ENCODE results near the gene SLC25A21.
"Not testable (repeated sequence)": the region's sequence is repeated elsewhere in the genome, so short reads cannot be mapped to it uniquely, and the experiment has no call there.

The SLC25A21 gene

DNA sequence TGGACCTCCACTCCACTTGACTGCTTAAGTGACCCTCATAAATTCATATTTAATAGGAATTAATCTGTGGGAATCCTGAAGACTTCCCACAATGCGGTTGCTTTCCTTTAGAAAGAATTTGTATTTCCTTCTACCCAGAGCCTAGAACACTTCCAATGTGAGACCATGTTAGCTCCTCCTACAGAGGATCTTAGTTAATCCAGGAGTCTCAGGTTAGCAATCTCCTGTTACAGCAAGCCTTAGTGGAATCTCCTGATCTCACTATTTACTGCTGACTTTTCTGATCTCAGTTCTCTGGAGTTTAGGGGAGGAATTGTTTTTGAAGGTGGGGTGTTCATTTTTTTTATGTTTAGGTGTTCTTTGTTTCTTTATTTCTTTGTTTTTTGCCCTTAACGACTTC lies 186.0 kb downstream of the SLC25A21 start:
- no peak for DNase-seq (ENCODE audit: low read depth)

DNA sequence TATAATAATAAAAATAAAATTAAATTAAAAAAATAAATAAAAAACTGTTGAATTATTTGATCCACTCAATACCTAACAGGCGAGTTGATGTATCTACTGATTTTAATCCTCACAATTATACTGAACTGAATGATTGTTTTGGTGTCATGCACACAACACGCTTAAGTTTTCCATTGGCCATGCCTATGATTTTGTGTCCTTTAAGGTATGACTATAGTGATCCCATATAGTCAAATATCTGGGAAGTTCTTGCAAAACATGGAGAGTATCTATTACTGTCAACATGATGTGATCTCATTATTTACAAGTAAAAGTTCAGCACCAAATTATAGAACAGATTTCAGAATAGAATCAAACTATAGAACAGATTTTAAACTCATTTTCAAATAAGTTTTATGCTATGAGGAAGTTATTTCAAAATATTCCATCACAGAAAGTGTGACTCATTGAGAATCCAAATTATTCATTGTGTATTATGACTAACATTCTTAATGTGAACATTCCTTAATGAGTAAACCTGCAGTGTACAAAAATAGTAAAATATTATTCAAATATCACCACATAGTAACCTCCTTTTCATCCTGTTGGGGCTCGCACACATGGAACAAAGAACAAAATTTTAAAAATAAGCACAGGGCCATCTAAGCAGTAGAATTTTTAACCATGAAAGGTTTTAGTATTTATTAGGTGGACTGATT lies 190.4 kb downstream of the SLC25A21 start:
- DNase-seq (ENCODE audit: low read depth) = no peak

DNA sequence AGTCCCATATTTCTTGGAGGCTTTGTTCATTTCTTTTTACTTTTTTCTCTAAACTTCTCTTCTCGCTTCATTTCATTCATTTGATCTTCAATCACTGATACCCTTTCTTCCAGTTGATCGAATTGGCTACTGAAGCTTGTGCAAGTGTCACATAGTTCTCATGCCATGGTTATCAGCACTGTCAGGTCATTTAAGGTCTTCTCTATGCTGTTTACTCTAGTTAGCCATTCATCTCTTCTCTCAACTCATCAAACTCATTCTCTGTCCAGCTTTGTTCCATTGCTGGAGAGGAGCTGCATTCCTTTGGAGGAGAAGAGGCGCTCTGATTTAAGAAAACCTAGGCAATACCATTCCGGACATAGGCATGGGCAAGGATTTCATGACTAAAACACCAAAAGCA lies 192.0 kb downstream of the SLC25A21 start:
- DNase-seq (ENCODE audit: low read depth) = not testable (repeated sequence)

DNA sequence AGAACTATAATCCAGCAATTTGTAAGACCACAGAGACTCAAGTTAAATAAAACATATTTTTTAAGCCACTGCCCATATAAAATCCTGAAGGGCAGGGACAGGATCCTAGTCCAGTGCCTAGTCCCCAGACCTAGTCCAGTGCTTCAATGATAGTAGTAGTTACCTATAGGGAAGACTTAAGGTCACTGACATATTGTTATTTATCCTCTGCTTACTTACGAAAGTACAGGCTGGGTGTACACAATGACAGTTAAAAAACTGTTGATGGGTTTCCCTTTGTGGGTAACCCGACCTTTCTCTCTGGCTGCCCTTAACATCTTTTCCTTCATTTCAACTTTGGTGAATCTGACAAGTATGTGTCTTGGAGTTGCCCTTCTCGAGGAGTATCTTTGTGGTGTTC lies 192.5 kb downstream of the SLC25A21 start:
- no peak for DNase-seq (ENCODE audit: low read depth)

DNA sequence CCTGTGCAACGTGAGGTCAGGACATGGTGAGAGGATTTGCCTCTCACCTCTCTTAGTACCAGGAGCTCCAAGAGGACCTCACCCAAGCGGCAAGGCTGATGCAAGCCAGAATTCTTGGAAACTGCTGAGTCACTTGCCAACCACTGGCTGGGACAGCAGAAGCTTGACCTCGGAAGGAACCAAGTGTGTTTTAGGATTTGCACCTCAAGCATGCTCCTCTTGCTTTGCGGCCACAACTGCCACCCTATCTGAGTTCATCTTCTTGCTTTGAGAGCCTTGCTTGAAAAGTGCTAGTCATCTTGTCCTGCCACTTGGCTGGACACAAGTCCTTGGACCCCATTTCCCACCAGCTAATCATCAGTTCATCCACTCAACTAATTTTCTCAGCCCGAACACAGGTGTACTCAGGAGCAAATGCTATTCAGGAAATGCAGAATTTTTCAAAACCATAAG lies 195.8 kb downstream of the SLC25A21 start:
- DNase-seq (ENCODE audit: low read depth) = no peak

DNA sequence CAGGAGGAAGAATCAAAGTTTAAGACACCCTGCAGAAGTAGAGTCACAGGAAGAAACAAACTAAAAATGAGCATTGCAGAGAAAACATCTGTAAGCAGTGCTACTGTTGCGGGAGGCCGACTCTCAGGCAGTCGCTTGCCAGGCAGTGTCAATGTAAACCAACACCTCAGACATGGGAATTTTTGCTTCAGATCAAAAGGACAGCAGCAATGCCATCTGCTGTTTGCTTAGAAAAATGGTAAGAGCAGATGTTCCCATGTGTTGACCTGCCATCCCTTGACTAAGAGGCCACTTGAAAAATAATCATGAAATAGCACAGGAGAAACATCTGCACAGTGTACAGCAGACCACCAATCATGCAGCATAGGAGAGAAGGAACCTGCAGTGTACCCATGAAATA lies 196.6 kb downstream of the SLC25A21 start:
- DNase-seq (ENCODE audit: low read depth) = no peak

DNA sequence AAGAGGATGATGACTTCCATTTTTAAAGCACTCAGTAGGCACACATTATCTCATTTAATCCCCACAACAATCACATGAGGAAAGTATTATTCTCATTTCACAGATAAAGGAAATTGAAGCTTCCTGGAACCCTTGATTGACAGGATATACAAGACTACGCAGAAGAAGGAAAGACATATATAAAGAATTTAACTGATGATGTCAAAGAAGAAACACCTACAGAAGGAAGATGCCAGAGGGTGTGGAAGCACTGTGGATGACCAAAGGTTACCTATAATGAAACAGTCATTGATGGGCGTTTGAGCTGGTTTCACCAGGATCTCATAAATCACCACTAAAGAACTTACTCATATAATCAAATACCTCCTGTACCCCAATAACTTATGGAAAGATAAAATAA lies 197.4 kb downstream of the SLC25A21 start:
- DNase-seq (ENCODE audit: low read depth) = no peak

DNA sequence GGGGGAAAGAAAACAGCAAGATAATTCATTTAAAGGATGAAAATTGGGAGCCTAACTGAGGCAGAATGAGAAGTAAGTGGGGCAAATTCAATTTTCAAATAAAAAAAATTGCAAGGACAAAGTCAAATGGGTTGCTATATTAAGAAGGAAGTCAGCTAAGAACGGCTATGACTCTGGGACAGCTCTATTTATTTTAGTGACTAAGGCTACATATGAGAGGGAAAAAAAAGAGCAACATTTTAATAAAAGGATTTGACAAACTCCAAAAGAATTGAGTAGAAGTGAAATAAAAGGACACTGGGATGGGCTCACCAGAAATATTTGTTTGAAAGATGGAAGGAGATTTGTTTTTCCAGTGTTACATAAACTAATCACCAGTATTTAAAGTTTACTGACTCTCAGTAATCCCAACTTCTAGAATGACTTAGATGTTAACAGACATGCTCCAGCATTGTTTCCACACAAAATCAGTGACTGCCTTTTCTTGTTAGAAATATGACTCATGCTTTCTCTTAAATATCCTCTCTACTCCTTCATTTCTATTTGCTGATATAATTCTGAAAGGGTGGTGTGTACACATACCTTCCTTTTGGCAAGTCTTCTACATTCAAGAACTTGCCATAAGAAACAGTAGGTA lies 198.5 kb downstream of the SLC25A21 start:
- DNase-seq (ENCODE audit: low read depth) = no peak

DNA sequence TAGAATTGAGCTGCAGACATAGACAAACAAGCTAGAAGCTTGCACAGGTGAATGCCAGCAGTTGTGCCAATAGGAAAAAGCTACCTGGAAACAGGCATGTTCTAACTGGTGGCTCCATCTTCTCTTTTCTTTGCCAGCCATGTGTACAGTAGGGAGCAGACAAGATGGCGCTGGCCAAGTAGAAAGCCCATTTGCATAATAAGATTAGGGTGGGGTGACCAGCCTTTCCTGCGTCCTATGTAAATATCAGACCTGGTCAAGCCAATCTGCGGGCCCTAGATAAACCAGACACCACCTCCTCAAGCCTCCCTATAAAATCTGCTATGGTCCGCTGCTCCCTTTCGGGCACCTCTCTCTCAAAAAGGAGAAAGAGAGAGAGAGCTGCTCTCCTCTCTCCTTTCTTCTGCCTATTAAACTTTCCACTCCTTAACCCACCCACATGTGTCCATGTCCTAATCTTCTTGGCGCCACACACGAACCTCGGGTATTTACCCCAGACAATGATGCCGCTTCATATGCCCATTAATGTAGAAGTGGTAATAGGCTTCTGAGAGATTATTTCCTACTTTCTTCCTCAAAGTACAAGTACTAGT lies 201.0 kb downstream of the SLC25A21 start:
- no peak for DNase-seq (ENCODE audit: low read depth)

DNA sequence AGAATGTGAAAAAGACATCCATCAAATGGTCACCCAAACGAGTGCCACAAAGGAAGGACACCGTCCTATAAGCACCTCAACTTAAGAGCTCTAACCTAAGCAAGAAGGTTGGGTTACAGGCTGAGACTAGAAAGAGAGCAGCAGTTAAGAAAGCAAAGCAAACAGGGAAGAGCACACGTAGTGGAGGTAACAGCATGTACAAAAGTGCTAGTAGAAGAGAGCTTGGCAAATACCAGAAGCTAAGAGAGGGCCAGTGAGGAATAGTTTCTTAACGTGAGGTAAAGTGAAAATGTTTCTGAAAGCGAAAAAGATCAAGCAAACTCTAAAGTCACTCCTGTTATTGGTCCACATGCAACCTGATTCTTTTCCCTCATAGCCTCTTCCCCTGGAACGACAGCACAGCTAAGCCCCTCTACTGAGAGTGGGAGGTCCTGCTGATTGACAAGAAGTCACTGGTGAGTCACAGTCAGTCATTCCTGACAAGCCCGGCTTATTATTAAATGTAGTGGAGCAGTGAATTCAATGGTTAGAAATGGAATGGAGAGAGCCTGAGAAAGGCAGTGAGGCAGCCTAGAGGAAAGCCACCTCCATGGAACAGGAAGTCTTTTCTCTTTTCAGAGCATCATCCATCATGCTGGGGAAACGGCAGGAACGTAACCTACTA lies 204.4 kb downstream of the SLC25A21 start:
- DNase-seq (ENCODE audit: low read depth) = no peak

DNA sequence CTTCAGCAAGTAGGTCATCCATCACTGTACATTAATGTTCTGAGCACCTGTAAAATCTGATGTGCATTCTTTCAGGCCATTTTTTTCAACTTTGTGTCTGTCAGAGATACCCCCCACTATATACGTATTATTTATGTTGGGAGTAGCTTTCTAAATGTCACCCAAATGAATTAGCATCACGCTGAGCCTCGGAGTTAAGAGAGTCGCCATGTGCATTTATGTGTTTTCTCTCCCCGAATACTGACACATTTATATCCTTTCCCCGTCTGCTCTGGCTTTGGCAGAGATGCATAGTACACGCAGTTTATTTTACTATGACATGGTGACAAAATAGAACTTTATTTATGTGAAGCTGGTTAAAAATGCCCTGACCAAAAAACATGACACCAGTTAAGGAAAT lies 216.4 kb downstream of the SLC25A21 start:
- no peak for DNase-seq (ENCODE audit: low read depth)

DNA sequence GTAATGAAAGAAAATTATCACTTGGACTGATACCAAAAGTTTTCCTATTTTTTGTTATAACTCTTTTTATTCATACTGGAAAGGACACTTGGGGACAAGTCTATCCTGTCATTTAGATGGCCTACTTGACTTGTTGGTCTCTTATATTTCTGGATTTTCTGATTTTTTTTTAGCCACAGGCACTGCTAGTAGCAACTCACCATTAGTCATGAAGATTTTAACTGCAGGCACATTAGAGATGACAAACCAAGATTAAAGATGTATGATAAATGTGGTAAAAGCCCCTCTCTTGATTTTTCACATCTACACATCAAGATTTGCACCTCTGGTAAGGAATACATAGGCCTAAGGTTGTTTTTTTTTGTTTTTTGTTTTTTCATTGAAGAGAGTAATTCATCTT lies 217.0 kb downstream of the SLC25A21 start:
- no peak for DNase-seq (ENCODE audit: low read depth)

DNA sequence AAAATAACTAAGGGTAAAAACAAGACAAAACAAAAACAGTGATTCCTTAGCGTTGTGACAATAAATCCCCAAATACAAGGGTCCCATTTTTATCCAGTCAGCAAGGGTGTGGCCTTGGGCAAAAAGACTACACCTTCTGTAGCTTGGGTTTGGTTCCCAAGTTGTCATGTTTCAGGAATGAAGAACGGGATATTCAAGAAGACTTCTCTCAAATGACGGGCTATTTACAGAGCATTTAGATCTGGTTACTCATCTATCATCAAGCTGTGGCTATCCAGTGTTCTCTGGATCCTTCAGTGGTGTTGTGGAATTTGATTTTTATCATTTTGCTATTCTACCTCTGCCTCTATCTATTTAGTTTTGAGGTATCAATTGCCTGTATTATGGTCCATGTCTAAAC lies 219.7 kb downstream of the SLC25A21 start:
- no peak for DNase-seq (ENCODE audit: low read depth)

DNA sequence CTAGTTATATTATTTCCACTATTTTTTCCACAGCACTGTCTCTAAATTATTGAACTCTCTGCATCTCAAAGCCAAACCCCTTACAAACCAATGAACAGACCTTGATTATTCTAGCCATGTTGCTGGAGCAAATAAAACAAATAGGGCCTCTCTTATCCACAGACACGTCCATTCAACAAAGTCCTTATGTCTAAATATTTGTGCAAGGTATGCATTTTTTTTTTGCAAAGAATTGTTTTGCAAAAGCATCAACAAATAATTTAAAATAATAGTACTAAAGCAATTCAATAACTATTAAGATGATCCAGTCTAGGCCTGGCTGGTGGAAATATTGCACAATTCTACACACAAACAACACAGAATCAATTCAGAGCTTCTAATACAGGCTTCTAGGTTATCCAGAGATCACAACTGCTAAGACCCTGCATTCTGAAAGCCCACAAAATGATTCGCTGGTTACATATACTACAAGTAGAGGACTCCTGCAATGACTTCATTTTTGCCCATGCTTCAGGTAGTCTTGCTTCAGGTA lies 221.0 kb downstream of the SLC25A21 start:
- no peak for DNase-seq (ENCODE audit: low read depth)

DNA sequence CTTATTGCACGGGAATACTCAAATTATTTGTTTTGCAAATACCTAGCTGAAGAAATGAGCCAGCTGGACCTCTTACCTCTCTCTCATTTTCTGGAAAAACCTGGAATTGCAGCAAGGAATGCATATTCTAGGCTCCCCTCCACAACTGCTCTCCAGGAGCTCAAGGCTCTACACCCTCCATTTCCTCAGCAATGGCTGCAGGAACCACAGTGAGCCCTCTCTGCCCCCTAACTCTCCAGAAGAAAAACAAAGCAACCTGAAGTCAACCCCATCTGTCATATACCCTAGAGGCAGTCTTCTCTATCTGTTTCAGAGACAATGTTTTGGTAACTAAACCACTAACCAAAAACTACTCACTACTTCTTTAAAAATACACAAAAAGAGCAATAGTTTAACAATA lies 221.6 kb downstream of the SLC25A21 start:
- DNase-seq (ENCODE audit: low read depth) = no peak

DNA sequence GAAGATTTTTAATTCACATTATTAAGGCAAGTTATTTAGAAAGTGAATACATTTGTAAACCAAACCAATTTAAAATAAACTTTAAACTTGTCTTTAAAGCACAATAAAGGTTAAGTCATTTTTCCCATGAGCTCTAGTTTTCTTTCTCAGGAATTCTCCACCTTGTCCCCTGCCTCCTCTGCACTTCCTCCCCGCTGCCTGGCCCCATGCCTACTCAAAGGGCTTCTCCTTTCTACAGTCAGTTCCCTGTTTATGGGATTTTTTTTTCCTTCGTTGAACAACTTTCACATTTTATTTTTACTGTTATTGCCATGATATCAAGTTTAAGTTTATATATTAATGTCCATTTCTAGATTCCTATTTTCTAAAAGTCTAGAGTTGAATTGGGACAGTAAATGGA lies 223.0 kb downstream of the SLC25A21 start:
- no peak for DNase-seq (ENCODE audit: low read depth)

DNA sequence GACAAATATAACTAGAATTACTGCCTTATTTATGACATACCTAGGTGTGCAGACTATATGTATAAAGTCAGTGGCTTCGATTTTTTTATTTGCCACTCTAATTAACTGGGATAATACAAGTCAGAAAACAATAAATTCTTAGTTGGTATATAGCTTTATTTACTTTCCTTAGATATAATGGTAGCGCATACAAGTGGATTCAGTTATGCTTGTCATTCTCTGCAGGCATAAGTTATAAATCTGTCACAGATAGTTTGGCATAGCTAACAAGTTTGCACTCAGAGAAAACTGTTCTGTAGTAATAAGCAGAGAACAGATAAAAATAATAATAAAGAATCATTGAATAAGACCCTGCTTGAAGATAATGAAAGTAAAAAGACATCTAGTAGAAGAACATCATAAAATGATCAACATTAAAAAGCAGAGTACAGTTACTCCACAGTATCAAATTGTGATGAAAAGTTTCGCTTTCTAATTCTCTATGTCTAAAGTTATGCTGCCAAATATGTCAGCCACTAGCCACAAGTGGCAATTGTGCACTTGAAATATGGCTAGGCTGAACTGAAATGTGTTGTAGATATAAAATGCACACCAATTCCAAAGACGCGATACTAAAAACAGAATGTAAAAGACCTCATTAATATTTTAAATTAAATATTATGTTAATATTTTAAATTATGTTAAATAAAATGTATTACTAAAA lies 224.1 kb downstream of the SLC25A21 start:
- DNase-seq (ENCODE audit: low read depth) = no peak

DNA sequence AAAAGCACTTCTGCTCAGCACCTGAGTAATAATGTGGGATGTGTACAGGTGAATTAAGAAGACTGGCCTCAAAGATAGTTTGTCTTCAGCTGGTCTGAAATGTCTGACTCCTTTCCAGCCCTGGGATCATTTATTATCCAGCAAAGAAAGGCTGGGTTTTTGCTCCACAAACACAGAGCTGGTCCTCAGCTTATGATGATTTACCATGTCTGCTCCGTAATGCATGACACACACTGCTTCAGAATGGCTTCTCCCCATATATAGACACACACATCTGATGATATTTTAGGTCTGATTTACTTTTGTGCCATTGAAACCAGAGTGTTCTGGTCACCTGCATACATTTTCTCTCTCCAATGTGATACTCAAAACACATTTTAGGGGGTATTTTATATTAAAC lies 225.0 kb downstream of the SLC25A21 start:
- no peak for DNase-seq (ENCODE audit: low read depth)

DNA sequence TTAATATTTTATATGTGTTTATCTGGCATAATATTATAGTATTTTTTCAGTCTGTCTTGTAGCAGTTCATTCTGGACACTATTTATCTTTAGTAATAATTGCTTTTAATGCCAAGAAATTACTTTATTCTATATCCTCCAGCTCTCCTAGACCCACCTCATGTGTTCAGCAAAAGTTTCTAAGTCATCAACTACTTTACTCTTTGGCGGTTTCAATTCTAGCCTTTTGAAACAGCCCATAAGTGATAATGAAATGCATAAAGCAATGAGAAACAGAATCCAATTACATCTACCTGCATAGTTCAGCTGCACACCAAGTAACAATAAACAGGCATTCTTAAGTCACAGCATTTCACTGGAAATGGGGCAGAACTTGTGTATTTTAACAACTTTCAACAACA lies 225.5 kb downstream of the SLC25A21 start:
- DNase-seq (ENCODE audit: low read depth) = no peak

DNA sequence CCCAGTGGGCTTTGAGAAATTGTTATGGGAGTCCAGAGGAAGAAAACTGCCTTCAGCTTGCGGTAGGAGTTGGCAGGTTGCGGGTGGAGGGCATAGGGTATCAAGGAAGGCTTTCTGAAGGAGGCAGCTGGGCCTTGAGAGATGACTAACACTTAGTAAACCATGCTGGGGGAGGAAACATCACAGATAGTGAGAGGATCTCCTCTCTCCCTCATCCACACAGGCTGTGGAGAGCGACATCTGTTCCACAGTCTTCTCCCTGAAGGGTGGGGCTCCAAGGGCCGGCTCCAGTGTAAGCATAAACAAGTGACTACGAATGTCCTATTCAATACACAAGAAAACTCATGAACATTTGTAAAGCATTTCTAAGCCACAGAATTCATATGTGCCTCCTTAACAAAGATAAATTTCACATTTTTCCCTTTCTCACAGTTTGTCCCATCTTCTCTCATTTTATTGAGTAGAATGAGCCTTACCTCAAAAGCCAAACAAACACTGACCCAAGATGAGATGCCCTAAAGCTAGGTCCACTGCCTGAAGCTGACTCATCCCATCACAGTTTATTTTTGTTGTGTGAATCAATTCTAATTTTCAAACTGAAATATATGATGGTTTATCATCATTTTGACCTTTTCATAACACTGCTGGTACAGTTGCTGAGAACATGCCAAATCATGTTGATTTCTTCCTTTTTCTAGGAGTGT lies 227.9 kb downstream of the SLC25A21 start:
- DNase-seq (ENCODE audit: low read depth) = no peak

DNA sequence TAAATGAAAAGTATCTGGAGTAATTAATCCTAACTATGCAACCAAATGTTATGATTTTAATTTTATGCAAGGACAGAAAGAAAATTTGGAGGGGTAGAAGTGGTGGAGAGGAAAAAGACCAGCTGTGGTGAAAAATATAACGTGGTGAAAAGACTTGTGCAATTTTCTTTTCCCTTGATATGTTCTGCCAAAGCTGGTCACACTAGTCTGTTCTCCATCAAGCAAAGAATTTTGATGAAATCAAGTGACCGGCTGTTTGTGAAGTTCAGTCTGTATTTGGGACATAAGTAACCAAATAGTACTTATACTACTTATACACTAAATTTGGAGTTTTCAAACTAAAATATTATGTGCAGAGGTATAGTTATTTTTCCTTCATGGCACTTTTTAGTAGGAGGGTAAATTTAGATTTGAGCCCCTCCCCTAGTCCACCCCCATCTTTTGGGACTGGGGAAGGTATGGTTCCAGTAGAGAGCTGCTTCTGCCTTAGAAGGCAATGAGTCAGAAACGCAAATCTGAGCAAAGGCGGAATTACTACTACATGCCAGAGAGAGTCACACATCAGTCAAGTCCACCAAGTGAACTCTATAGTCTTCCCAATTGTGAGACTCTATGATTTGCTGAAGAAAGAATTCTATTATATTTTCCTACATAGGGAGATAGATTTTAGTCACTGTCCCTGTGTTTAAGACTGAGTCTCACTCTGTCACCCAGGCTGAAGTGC lies 229.7 kb downstream of the SLC25A21 start:
- no peak for DNase-seq (ENCODE audit: low read depth)

Measured in activated gamma-delta T cell treated with anti-CD3 and anti-CD28 coated beads, Interleukin-2, amount 50 U/mL, for 16 hours (primary cell).